ENCODE results near the gene PIGC. TPM values are rescaled to one million over a fixed set of nuclear protein-coding genes. Genes with fewer than 3 reads are reported as not detected.

Gene PIGC
- total RNA-seq, 1 donor from 2014 or later, result 16.1 TPM

DNA sequence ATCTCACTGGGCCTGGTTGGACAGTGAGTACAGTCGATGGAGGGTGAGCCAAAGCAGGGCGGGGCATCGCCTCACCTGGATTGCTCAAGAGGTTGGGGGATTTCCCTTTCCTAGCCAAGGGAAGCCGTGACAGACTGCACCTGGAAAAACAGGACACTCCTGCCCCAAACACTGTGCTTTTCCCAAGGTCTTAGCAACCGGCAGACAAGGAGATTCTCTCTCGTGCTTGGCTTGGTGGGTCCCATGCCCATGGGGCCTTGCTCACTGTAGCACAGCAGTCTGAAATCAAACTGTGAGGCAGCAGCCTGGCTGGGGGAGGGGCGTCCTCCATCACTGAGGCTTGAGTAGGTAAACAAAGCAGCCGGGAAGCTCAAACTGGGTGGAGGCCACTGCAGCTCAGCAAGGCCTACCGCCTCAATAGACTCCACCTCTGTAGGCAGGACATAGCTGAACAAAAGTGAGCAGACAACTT, 12.1 kb downstream of the PIGC start:
- DNase-seq (ENCODE audit: extremely low read depth, low read depth, low spot score), result no peak

DNA sequence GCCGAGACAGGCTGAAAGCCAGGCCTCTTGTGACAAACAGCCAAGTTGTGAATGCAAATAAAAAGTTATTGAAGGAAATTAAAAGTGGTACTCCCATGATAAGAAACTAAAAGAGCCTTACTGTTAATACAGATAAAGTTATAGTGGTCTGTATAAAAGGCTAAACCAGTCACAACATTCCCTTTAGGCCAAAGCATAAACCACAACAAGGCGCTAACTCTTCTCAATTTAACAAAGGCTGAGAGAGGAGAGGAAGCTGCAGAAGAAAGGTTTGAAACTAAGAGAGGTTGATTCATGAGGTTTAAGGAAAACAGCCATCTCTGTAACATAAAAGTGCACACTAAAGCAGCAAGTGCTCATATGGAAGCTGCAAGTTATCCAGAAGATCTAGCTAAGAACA, 12.7 kb downstream of the PIGC start:
- DNase-seq (ENCODE audit: extremely low read depth, low read depth, low spot score), result no peak

DNA sequence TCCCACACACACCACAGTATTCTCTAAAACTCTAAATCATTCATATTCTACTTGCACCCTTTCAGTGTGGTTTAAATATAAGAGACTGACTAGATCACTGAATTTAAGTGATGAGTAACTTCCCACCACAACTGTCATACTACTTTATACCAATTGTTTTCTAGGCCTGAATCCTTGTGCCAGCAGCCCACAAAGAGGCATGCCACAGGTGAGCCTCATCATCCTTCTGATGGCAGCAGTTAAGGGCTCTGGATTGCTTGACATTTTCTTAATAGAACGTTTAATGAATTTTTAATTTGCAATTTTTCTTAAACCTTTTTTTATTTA, 13.8 kb downstream of the PIGC start:
- DNase-seq (ENCODE audit: extremely low read depth, low read depth, low spot score), result no peak

DNA sequence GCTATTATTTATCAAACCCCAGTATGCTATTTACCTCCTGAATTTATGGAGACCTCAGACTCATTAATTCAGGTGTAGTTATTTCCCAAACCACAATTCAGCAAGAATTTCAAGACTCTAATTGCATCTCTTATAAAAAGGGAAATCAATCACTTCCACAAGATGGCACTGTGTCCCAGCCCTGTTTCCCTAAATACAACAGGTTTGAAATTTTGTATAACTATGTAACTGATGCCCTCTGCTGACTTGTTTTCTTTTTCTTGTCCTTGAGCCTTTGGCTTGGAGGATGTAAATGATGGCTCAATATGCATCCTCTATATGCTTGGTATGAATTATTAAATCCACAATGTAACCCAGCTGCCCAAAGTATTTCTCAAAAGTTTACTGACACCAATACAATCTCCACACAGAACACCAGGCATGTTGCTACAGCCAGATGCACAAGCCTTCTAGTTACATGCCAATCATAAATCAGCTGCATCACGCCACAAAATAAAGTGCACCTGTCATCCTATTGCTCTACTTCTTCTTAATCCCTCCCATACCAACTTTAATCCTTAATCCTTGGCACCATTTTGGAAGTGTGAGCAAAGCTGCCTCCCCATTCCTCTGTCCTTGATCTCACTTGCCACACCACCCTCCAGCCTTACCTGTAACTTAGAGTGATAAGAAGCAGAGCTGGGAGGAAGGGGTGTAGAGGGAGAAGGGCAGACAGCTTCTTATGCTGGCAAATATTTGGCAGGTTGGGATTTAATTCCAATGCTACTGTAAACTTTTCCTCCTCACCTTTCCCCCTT, 14.3 kb downstream of the PIGC start:
- DNase-seq (ENCODE audit: extremely low read depth, low read depth, low spot score), result peak; percentile 58

DNA sequence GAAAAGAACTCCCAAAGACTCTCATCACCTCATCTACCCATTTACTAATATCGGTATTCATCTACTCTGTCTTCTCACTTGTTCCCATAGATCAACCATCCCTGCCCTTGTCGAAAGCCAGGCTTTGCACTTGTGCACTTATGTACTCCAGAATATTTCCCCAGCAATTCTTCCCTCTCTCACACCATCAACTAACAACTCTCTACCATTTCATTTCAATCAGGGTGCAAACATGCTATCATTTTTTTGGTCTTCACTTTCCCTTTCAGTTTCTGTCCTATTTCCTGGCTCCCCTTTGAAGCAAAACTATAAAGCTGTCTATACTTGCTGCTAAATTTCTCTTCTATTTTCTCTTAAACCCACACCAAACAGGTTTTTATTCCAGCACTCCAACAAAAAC, 16.7 kb downstream of the PIGC start:
- no peak for DNase-seq (ENCODE audit: extremely low read depth, low read depth, low spot score)

DNA sequence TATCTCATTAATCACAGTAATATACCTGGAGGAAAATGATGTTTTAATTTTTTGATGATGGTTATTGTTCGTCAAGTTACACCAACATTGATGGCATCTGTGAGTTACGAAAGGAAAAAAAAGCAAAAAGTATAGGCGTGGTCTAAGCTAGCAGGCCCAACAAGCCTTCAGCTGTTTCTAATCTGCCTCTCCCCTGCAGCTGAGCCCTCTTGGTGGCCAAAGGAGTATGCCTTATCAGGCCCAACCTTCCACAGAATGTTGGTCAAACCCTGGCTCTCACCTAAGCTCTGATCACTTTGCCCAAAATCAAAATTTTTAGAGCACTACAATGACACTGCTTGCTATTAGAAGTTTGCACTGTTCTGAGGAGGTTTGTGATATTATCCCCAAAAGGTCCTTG, 18.5 kb downstream of the PIGC start:
- no peak for DNase-seq (ENCODE audit: extremely low read depth, low read depth, low spot score)

DNA sequence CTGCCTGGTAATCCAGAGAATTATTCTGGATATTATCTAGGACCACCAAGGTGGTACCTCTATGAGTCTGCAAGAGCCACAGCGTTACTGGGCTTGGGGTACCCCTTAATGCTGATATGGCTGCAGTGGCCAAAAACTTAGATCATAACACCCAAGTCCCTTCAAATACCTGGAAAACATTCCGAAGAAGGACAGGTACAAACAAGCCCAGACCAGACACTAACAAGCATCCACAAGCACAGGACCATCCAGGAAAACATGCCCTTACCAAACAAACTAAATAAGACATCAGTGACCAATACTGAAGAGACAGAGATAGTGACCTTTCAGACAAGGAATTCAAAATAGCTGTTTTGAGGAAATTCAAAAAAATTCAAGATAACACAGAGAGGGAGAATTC, 20.5 kb downstream of the PIGC start:
- no peak for DNase-seq (ENCODE audit: extremely low read depth, low read depth, low spot score)

DNA sequence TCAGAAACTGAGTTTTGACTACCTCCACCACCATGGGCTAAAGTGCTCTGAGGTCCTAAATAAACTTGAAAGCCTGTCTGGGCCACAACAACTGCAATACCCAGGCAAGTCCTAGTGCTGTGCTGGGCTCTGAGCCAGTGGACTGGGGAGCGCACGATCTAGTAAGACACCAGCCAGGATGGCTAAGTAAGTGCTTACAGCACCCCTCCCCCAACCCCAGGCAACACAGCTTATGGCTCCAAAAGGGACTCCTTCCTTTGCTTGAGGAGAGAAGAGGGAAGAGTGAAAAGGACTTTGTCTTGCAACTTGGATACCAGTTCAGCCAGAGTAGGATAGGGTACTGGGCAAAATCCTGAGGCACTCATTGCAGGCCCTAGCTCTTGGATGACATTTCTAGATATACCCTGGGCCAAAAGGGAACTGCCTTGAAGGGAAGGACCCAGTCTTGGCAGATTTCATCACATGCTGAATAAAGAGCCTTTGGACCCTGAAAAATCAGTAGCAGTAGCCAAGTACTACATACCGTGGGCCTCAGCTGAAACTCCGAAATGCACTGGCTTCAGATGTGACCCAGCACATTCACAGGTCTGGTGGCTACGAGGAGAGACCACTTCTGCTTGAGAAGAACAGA, 21.8 kb downstream of the PIGC start:
- no peak for DNase-seq (ENCODE audit: extremely low read depth, low read depth, low spot score)

DNA sequence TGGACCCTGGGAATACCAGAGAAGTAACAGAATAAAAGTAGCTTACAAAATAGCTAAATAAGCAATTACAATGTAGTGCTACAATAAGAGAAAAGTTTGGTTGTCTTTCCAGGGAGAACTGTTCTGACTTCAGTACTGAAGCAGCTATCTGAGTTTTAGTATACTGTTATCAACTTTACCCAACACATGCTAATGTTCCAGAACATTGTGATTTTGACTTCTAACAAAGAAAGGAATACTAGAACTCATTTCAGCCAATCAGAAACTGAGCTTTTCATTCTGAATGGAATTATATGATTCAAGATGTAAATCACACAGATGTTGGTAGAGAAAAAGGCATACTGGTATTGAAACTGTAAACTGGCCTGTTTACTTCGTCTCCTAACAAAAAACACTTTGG, 23.5 kb downstream of the PIGC start, which contains the start of gene C1orf105:
Gene C1orf105, plus strand, starts transcription at position 301 of the 400 bp plus-strand sequence. CDS start 201 bp downstream, outside the sequence.
- no peak for DNase-seq (ENCODE audit: extremely low read depth, low read depth, low spot score)

DNA sequence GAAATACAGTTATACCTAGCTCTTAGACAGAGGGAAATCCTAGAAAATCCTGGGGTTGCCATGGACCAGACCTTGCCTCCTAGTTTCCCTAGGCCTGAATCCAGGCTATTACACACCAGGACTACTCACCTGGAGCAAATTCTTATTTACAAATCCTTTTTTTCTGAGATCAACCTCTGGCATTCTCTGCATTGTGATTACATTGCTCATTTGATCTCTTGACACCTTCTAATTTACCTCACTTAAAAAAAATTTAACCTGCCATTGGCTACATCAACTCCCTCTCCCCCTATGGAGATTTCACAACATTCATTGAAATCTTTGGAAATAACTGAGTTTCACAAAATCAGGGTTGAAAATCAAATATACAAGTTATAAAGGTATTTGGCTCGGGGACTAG, 26.3 kb downstream of the PIGC start:
- DNase-seq (ENCODE audit: extremely low read depth, low read depth, low spot score), result no peak

DNA sequence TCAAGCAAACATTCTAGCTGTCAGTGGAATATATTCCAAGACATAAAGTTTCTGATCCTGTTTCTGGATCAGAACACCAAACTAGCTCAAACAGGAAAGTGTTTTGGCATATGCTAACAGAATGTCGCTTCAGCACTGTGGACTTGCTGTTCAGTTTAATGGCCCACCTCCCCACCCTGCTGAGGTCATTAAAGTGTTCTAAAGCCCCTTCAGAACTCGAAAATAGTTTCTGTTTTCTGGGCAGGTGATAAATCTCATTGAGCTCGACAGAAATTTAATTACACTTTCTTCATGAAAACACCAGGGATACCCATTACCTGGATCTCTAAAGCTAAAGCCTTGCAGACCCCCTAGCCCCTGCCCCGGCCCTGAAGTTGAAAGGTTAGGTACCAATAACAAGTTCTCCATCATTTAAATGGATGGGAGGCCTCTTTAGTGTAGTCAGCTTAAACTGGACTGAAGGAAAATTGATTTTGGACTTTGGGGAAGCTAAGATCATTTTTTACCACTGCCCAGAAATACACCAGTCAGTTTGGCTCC, 27.3 kb downstream of the PIGC start:
- DNase-seq (ENCODE audit: extremely low read depth, low read depth, low spot score), result no peak

DNA sequence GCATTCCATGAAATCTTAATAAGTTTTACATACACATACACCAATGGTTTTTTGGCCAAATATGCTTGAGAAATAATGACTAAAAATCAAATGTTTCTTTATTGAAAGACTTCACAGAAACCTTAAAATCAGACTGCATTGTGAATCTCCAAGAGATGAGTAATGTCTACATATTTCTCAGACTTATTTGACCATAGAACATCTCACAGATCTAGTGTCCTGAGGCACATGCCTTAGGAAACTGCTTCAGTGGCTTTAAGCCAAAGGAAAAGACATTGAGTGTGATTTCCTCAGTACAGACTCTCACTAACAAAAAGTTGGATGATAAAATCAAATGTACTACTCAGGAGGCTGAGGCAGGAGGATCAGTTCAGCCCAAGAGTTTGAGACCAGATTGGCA, 29.5 kb downstream of the PIGC start:
- DNase-seq (ENCODE audit: extremely low read depth, low read depth, low spot score), result no peak

DNA sequence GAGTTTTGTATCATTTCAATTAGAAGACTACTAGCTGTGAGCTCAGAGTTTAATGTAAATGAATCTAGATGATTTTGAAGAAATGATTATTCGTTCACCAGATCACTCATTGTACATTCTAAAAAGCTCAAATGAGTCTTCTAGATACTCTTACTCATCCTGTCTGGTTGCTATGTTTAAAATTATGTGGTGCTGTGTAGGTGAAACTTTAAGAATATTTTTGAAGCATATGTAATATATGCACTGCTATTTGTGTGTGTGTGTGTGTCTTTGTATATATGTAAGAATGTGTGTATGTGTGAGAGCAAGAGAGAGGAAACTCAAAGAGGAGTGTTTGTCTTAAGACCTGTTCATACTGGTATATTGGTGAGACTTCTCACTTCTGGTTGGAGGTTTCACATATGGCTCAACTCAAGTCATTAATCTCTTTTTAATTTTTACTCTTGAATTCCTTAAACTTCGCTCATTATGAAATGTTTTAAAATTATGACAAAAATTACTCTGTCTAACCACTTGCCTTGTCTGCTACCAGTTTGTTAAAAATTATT, 32.0 kb downstream of the PIGC start:
- no peak for DNase-seq (ENCODE audit: extremely low read depth, low read depth, low spot score)

DNA sequence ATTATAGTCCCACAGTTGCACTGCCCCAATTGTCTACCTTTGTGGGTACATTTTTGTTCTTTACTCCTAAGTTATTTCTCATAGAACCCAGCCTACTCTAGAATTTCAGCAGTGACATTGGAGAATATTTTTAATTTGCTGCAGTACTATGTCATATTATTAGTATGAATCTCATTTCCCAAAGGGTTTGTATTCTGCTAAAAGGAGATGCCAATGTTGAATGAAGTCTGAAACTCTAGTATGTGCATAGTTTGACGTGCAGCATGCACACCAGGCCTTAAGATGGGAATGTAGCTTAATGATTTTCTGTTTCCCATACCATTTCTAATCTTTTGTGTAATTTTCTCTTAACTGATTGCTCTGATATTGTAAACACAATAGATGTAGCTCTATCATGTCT, 33.8 kb downstream of the PIGC start:
- DNase-seq (ENCODE audit: extremely low read depth, low read depth, low spot score), result no peak

DNA sequence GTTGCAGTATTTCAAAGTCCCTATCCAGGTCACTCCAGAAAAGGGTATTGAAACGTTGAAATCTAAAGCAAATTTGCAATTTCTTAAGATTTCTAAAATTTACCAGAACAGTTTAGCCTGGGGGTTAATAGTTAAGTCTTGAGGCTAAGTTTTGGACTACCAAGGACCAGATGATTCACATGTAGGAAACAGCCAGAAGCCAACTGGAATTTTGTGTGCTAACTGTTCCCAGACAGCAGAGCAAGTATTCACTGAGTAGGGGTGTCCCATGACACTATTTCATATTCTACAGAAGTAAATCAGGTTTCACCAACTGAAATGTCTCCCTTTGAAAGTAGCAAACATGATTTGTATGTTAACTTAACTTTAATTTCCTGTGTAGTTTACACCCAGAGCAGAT, 34.9 kb downstream of the PIGC start:
- no peak for DNase-seq (ENCODE audit: extremely low read depth, low read depth, low spot score)

DNA sequence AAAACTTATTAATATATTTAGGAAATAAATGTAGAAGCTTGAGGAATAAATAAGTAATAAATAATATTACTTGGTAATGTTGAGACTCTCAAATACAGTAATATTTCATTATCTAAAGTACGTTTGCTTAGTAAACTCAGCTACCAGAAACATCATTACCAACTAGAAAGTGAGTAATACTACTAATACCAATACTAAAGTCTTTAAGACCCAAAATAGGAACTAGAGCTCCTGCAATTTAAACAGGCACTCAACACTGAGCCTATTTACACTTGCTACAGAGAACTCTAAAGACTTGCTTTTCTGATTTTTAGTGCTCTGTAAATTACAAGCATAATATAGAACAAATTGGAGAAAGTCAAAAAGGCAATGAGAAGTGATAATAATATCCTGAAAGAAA, 36.9 kb downstream of the PIGC start:
- DNase-seq (ENCODE audit: extremely low read depth, low read depth, low spot score), result no peak

DNA sequence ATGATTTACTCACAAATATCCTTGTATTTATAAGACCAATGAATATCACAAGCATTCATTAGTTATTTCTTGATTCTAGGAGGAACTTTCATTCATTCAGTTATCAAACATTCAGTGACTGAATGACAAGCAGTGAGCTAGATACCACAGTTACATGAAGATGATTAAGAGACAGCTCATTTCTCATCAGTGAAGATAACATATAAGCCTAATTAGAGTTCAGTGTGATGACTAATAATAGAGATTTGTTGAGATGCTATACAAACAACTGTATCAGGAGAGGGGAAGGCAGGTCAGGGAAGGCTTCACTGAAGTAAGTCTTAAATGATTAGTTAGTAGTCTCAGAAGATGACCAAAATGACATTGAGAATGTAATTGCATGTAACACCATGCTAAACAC, 38.0 kb downstream of the PIGC start:
- no peak for DNase-seq (ENCODE audit: extremely low read depth, low read depth, low spot score)

DNA sequence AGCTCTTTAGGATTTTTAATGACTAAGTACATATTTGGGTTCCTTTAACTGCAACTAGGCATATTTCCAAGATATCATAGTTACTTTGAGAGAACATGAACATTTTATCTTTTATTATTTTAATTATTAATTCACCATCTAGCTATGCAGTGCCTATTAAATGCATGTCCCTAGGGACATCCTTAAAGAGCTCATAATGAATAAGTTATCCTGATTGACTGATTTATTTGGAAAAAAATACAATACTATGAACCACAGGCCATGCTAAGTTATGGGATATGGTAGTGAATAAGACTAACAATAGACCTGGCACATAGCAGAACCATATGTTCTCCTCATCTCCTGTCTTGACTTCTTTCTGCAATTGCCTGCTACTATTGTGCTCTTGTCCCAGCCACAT, 39.7 kb downstream of the PIGC start:
- DNase-seq (ENCODE audit: extremely low read depth, low read depth, low spot score), result no peak

DNA sequence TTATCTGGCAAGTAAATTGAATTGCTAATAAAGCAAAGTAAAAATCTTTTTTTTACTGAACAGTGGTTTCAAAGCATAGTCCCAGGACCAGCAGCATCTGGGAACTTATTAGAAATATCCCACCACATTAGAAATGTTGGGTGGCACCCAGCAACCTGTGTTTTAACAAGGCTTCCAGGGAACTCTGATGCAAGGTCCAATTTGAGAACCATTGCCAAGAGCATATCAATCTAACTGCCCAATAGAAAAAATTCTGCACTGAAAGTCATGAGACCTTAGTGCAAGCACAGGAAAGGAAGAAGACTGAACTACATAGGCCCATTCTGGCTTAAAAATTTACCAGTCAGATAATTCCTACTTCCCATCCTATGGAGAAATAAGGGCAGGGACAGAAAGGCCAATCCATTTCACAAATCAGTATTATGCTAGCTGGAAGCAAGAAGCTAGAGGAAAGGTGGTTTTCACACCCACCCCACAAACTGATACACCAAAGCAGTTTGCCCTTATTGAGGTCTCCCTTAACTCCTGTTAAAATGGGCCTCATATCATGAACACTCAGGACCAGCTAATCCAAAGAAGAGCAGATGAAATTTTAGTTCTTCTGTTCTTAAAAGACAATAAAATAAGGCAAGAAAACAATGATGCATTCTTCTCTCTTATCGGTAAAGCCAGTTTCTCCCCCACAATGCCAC, 40.8 kb downstream of the PIGC start:
- no peak for DNase-seq (ENCODE audit: extremely low read depth, low read depth, low spot score)

DNA sequence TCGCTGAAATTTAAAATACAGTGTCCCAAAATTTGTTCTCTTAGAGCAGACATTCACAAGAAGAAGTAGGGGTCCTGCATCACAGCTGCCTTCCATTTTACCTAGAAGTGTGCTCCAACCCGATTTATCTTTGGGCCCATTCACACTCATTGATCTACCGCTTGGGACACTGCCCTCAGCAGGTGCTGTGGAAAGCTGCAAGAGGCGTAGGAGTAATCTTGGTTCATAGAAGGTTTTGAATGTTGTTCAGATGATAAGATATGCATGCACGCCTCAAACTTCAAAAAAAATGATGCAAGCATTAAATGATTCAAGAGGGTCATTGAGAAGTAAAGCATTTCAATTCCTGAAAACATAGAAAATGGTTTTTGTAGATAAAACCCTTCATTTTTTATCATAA, 42.0 kb downstream of the PIGC start:
- no peak for DNase-seq (ENCODE audit: extremely low read depth, low read depth, low spot score)

DNA sequence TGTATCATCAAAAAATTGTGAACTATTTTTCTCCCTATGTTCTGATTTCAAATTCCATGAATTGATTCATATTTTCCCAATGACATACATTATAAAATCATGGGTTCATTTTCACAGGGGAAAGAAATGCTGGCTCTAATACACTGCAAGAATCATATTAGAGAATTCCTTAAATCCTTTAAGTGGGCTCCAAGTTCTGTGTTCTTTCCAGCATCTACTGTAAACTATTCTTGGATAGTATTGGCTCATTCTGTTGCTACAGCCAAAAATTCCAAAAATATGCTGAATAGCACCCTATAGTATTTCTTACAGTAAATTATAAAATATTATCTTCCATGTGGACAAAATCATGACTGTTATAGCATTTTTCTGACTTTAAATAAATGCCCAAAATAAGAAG, 42.4 kb downstream of the PIGC start:
- no peak for DNase-seq (ENCODE audit: extremely low read depth, low read depth, low spot score)
